BLaER1 treated with 17β-estradiol and CSF1 and Interleukin-3, amounts not matched to agents 10 nM and 100 nM (cell line): Measurements from ENCODE around the gene VIT.
A peak's percentile ranks its signal among the peaks of the same experiment; 100 is the strongest.

Source experiments
- H3K27ac ChIP-seq, 11 experiments: shearing (Covaris generic); formaldehyde crosslinking; 2 replicates each; pipeline ENCODE4 v1.8.1; 2022
- H3K27me3 ChIP-seq, 11 experiments: shearing (Covaris generic); formaldehyde crosslinking; 2 replicates each; pipeline ENCODE4 v1.8.1; 2022
- H3K36me3 ChIP-seq, 11 experiments: shearing (Covaris generic); formaldehyde crosslinking; 2 replicates each; pipeline ENCODE4 v1.8.1; 2022
- H3K4me1 ChIP-seq, 10 experiments: shearing (Covaris generic); formaldehyde crosslinking; 2 replicates each; pipeline ENCODE4 v1.8.1; 2022
- H3K4me2 ChIP-seq, 11 experiments: shearing (Covaris generic); formaldehyde crosslinking; 2 replicates each; pipeline ENCODE4 v1.8.1; 2022
- H3K4me3 ChIP-seq, 10 experiments: shearing (Covaris generic); formaldehyde crosslinking; 2 replicates each; pipeline ENCODE4 v1.8.1; 2022
- H3K9ac ChIP-seq, 11 experiments: shearing (Covaris generic); formaldehyde crosslinking; 2 replicates each; pipeline ENCODE4 v1.8.1; 2022
- H3K9me3 ChIP-seq, 11 experiments: shearing (Covaris generic); formaldehyde crosslinking; replicated peaks in 1 of 11; 2 replicates each; pipeline ENCODE4 v1.8.1; 2022
- H4K20me1 ChIP-seq, 11 experiments: shearing (Covaris generic); formaldehyde crosslinking; 2 replicates each; pipeline ENCODE4 v1.8.1; 2022
- Cebpa-rat ChIP-seq, 11 experiments: shearing (Covaris generic); IDR thresholded peaks; 2 replicates each; pipeline ENCODE4 v1.8.1; 2022

Gene VIT

DNA sequence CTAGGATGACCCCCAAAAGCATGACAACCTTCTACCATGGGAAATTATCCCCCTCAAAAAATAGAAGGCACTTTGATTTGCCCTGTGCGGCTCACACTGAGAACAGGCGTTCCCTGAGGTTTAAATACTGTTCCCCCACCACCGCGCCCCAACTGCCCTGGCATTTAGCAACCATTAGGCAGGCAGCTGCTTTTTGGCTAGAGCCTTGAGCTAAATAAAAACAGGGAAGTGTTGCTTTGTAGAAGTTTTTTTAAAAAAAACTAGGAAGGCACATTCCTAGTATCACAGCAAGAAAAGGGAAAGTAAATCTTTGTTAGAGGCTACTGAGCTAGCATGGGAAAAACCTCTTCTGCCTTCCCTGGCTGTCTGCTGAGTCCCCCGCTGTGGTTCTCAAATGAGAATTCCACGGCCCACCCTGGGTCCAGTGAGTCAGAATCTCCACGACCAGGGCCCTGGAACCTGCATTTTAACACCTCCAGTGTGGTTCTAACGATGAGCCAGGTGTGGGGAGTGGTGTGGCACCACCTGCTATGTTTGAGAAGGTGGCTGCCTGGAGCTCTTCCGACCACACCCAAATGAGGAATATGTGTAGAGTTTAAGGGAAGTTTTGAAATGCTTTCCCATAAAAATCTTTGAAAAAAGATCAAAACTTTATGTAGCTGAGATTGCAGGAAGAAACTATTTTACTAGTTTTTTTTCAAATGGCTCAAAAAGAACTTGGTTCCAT is 66.4 kb downstream of the VIT start:
- Histone ChIP-seq H3K36me3 (no peaks in the 10 kb centered on the region), H3K9ac (no peak overlapping the region), H3K27me3 (no peaks in the 10 kb centered on the region), H3K27ac (no peak overlapping the region), H4K20me1 (no peaks in the 10 kb centered on the region), H3K9me3 (peaks cover 0 to 14% (median 6%) of the 10 kb centered on the region in 11 experiments; a peak in 10 of 22 replicates), H3K4me2 (peak overlapping the region in 1 of 11 experiments; percentile 48; a peak in 1 of 22 replicates), H3K4me1 (peaks cover 0 to 4% (median 0%) of the 10 kb centered on the region in 10 experiments; a peak in 1 of 20 replicates), H3K4me3 (no peak overlapping the region)
- no peak for TF ChIP-seq Cebpa-rat (IDR thresholded peaks at IDR 0.05)

DNA sequence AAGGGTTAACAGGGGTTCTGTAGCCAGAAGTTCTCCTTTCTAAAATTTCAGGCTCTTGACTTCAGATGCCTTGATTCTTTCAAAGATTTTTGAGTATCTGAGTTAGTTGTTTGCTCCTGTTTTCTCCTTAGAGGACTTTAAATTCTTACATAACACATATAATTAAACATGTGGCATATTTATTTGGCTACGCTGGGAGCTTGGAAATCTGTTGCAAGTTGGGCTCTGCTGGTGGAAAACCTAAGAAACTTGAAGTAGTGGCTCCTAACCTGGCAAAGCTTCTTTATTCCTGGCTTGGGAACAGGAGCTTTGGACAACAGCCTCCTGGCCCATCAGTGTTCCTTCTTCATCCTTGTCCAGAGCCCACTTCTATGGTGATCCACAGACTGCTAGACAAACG is 72.6 kb downstream of the VIT start:
- no peaks in the 10 kb centered on the region for H4K20me1 ChIP-seq

DNA sequence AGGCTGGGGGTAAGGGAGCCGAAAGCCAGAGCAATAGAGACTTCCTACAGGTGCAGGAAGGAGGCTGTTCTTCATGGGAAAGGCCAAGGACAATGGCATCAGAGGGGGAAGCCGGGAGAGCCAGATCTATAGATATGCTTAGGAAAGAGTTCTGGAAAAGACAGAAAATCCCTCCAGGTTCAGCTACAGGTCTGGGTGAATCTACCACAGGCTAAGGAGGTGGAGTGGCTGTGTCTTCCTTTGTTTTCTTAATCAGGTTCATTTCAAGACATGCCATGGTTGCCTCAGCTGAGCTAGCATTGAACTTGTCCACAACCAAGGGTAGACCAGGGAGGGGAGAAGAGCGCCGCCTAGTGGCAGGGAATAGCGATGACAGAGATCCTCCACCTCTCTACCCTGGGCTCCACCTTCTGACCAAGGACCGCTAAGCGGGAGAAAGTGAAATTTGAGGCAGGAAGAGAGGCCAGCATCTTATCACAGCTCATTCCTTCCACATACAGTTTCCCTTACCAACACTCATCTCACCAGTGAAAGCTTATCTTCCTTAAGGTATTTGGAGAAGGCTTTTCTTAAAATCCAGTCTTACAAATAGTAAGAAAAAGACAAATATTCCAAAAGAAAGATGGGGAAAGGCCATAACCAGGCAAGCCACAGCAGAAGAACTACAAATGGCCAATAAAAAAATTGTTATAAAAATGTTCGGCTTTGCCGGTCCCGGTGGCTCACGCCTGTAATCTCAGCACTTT is 74.2 kb downstream of the VIT start:
- H3K4me2 ChIP-seq = no peak overlapping the region
- H3K27me3 ChIP-seq = no peaks in the 10 kb centered on the region
- peaks cover 0 to 7% (median 2%) of the 10 kb centered on the region in 11 experiments; a peak in 8 of 22 replicates for H3K9me3 ChIP-seq
- H3K27ac ChIP-seq = no peak overlapping the region
- no peaks in the 10 kb centered on the region for H3K4me1 ChIP-seq
- no peaks in the 10 kb centered on the region for H3K36me3 ChIP-seq
- H3K4me3 ChIP-seq = no peak overlapping the region
- H3K9ac ChIP-seq = no peak overlapping the region
- no peaks in the 10 kb centered on the region for H4K20me1 ChIP-seq
- no peak for TF ChIP-seq Cebpa-rat (IDR thresholded peaks at IDR 0.05)

More for the DNA sequence above, 72.6 kb downstream of the VIT start:
- Histone ChIP-seq H3K4me3 (no peak overlapping the region), H3K36me3 (no peaks in the 10 kb centered on the region), H3K27ac (no peak overlapping the region), H3K9ac (no peak overlapping the region), H3K27me3 (no peaks in the 10 kb centered on the region), H3K4me2 (no peak overlapping the region), H3K9me3 (peaks cover 0 to 14% (median 6%) of the 10 kb centered on the region in 11 experiments; a peak in 10 of 22 replicates), H3K4me1 (no peaks in the 10 kb centered on the region)
- TF ChIP-seq Cebpa-rat (IDR thresholded peaks at IDR 0.05) = 0 out of 22 replicates have a peak, but pooled peaks of 1 of the 11 experiments have one; percentile 36

DNA sequence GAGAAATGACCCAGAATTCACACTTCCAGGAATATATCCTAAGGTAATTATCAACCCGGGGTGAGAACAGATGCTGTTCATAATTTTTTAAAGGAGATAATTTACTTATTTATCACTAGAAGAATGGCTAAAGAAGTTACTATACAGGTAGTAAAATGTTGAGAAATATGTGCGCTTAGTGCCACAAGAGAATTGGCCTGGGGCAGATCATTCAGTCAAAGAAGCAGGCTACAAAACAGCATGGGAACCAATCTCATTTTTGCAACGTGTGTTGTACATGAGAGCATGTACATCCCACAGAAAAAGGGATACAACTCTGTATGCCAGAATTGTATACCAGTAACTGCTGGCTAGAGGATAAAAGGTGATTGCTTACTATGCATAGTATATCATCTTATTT is 75.2 kb downstream of the VIT start:
- no peak overlapping the region for H3K4me2 ChIP-seq
- H3K9ac ChIP-seq = no peak overlapping the region
- H3K27ac ChIP-seq = no peak overlapping the region
- H3K4me3 ChIP-seq = no peak overlapping the region
- H3K9me3 ChIP-seq = no peaks in the 10 kb centered on the region; a peak in 1 of 22 replicates
- no peak for TF ChIP-seq Cebpa-rat (IDR thresholded peaks at IDR 0.05)
- no peaks in the 10 kb centered on the region for H3K27me3 ChIP-seq
- H3K36me3 ChIP-seq = no peaks in the 10 kb centered on the region
- H4K20me1 ChIP-seq = no peaks in the 10 kb centered on the region
- H3K4me1 ChIP-seq = no peaks in the 10 kb centered on the region

DNA sequence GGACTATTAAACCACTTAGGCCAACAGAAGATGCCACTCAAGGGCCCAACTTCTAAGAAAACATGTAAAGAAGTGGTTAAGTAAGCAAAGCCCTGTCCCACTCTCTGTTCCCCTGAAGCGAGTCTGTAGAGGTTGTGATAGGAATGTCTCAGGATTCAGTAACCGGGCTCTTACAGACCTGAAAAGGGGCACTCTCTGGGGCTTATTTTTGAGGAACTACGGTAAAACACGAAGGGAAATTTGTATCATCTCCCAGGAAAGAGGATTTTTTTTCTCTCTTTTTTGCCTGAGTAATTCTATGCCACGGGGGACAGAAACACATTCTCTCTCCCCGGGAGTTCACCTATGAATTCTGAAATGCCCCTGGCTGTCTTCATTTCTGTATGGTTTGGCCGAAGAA is 77.4 kb downstream of the VIT start:
- Histone ChIP-seq H3K4me1 (0 out of 20 replicates have a peak, but pooled peaks cover 0 to 3% (median 0%) of the 10 kb centered on the region in 10 experiments), H4K20me1 (no peaks in the 10 kb centered on the region), H3K27me3 (no peaks in the 10 kb centered on the region), H3K9ac (no peak overlapping the region), H3K9me3 (no peaks in the 10 kb centered on the region; a peak in 1 of 22 replicates), H3K36me3 (no peaks in the 10 kb centered on the region), H3K27ac (no peak overlapping the region), H3K4me2 (no peak overlapping the region), H3K4me3 (no peak overlapping the region)
- TF ChIP-seq Cebpa-rat (IDR thresholded peaks at IDR 0.05) = no peak

DNA sequence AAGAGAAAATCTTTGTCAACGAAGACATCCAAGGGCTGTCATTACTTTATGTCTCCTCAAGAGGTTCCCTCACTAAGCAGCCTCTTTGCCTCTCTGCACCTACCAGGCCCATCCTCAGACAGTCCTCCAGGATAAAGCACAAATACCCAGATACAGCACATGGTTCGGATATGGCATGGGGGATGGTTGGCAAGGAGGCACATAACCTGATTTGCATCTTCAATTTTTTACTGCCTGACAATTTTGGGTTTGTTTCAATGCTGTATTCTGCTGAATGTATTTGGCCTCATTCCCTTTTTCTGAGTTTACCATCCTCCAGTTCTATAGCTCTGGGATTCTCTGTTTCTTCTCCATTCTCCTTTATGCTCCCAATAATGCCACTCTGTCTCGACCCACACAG is 78.8 kb downstream of the VIT start:
- Histone ChIP-seq H3K36me3 (no peaks in the 10 kb centered on the region), H3K4me3 (no peak overlapping the region), H3K27me3 (no peaks in the 10 kb centered on the region), H3K9ac (no peak overlapping the region), H3K4me2 (no peak overlapping the region), H4K20me1 (no peaks in the 10 kb centered on the region), H3K4me1 (0 out of 20 replicates have a peak, but pooled peaks cover 0 to 3% (median 0%) of the 10 kb centered on the region in 10 experiments), H3K9me3 (no peaks in the 10 kb centered on the region; a peak in 1 of 22 replicates), H3K27ac (no peak overlapping the region)
- no peak for TF ChIP-seq Cebpa-rat (IDR thresholded peaks at IDR 0.05)

DNA sequence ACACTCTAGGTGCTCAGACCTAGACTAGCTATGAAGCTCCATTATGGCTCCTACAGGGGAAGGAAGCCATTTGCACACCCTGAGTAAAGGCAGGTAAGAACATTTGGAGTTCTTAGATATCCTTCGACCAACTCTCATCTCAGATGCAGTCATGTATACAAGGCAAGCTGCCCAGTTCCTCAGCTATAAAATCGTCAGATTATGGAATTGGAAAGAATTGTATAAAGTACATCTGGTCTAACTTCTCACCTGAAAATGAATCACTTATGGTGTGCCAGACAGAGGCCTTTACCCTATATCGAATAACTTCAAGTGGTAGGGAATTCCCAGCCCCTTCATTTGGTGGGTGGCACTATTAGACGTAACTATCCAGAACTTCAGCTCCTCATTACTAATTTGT is 79.3 kb downstream of the VIT start:
- Histone ChIP-seq H3K9me3 (no peaks in the 10 kb centered on the region), H3K36me3 (no peaks in the 10 kb centered on the region), H3K4me1 (0 out of 20 replicates have a peak, but pooled peaks cover 0 to 3% (median 0%) of the 10 kb centered on the region in 10 experiments), H3K4me2 (no peak overlapping the region), H3K27me3 (no peaks in the 10 kb centered on the region), H4K20me1 (no peaks in the 10 kb centered on the region), H3K9ac (no peak overlapping the region), H3K4me3 (no peak overlapping the region), H3K27ac (no peak overlapping the region)
- no peak for TF ChIP-seq Cebpa-rat (IDR thresholded peaks at IDR 0.05)

DNA sequence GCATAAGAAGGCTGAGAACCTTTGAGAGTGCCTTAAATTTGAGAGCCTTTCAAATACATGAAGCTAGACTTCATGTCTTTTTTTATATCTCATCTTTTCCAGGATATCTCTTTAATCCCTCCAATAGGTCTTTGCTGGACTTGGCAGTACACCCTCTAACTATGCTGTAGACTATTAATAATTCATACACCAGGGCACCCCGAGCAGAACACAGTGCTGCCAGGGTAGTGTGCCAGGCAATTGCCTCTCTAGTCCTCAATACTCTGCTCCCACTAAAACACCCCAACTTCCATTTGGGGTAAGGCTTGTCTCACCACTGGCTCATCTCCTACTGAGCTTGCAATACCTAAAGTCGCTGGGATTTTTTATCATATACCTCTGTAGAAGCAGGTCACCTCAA is 80.8 kb downstream of the VIT start:
- Histone ChIP-seq H3K4me2 (no peak overlapping the region), H3K9ac (no peak overlapping the region), H3K27ac (no peak overlapping the region), H3K4me3 (no peak overlapping the region), H3K4me1 (peaks cover 0 to 8% (median 5%) of the 10 kb centered on the region in 10 experiments; a peak in 14 of 20 replicates), H4K20me1 (no peaks in the 10 kb centered on the region), H3K27me3 (no peaks in the 10 kb centered on the region), H3K9me3 (no peaks in the 10 kb centered on the region), H3K36me3 (no peaks in the 10 kb centered on the region)
- TF ChIP-seq Cebpa-rat (IDR thresholded peaks at IDR 0.05) = no peak

DNA sequence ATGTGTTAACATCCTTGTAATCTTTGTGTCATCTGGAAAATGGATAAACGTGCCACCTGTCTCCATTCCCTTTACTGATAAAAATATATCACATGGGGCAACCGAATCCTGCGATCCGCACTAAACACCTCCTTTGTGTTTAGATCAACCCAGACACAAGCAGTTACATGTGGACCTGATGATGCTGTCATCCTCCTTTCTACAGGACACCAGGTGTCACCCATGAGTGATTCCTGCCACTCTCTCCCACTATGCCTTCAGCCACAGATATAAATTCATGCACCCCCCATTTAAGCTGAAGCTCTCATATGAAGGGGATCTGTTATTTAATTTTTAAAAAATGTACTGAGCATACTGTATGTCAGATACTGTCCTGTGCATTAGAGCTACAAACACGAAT is 81.3 kb downstream of the VIT start:
- H3K4me2 ChIP-seq = no peak overlapping the region
- H3K27me3 ChIP-seq = no peaks in the 10 kb centered on the region
- no peak overlapping the region for H3K9ac ChIP-seq
- H3K4me1 ChIP-seq = peaks cover 0 to 12% (median 8%) of the 10 kb centered on the region in 10 experiments; a peak in 14 of 20 replicates
- H4K20me1 ChIP-seq = no peaks in the 10 kb centered on the region
- no peak overlapping the region for H3K4me3 ChIP-seq
- no peaks in the 10 kb centered on the region for H3K9me3 ChIP-seq
- no peak overlapping the region for H3K27ac ChIP-seq
- TF ChIP-seq Cebpa-rat (IDR thresholded peaks at IDR 0.05) = no peak
- H3K36me3 ChIP-seq = no peaks in the 10 kb centered on the region
